CD4-positive, alpha-beta T cell treated with Interleukin-6 at 100 ng/mL for 8 hours (primary cell): ENCODE results near the gene GIGYF2.
"Not testable (repeated sequence)": the region's sequence is repeated elsewhere in the genome, so short reads cannot be mapped to it uniquely, and the experiment has no call there.

Experiments used
- DNase-seq: peaks from one replicate; pipeline ENCODE4 v3.0.0-alpha.2; 2020; ENCODE audit warnings: mixed read lengths, low spot score

GIGYF2 gene

GRCh38 chr2:232894746-232895145 lies 197.6 kb downstream of the GIGYF2 start:
- DNase-seq, result no peak

GRCh38 chr2:232896111-232896510 lies 199.0 kb downstream of the GIGYF2 start:
- no peak for DNase-seq

GRCh38 chr2:232896720-232897597 lies 199.8 kb downstream of the GIGYF2 start:
- DNase-seq, result no peak

GRCh38 chr2:232897598-232898408 lies 200.7 kb downstream of the GIGYF2 start:
- DNase-seq, result no peak

GRCh38 chr2:232898592-232899543 lies 201.7 kb downstream of the GIGYF2 start:
- DNase-seq, result no peak

GRCh38 chr2:232900811-232901735 lies 203.9 kb downstream of the GIGYF2 start:
- DNase-seq, result no peak

- no peak for DNase-seq
Observed at GRCh38 chr2:232901736-232902578, 204.8 kb downstream of the GIGYF2 start.

GRCh38 chr2:232903989-232904388 lies 206.9 kb downstream of the GIGYF2 start:
- no peak for DNase-seq

- DNase-seq, result not testable (repeated sequence)
Observed at GRCh38 chr2:232906867-232907717, 210.0 kb downstream of the GIGYF2 start.

GRCh38 chr2:232907718-232908085 lies 210.6 kb downstream of the GIGYF2 start:
- not testable (repeated sequence) for DNase-seq

- DNase-seq, result no peak
Observed at GRCh38 chr2:232908695-232909094, 211.6 kb downstream of the GIGYF2 start.
